ENCODE data around the gene CWF19L1. TPM values are rescaled to one million over a fixed set of nuclear protein-coding genes. Genes with fewer than 3 reads are reported as not detected.

CWF19L1 gene
- total RNA-seq, 4 donors from 2014 or later = 11.6 to 13.8 (median 13.0) TPM

GRCh38 chr10:100229819-100230422 is 37.5 kb downstream of the CWF19L1 start:
- TF ChIP-seq POLR2A (IDR thresholded peaks at IDR 0.05) = no peak
- no peak for TF ChIP-seq CTCF (IDR thresholded peaks at IDR 0.05 in 4 of 5, conservative IDR thresholded peaks at IDR 0.05 in 1 of 5)
- Histone ChIP-seq H3K27ac (peak overlapping the region; percentile 80 to 87 (median 83)), H3K4me3 (peak overlapping the region; percentile 73 to 96 (median 86)), H3K9me3 (no peaks in the 10 kb centered on the region), H3K4me1 (peaks cover 14 to 16% of the 10 kb centered on the region in 2 donors), H3K27me3 (no peaks in the 10 kb centered on the region), H3K36me3 (peaks cover 3 to 38% of the 10 kb centered on the region in 2 donors)
- no peak for ATAC-seq
- in situ Hi-C loops (cut with MboI; ENCODE audit: low sequenced_read_pairs in 4 of 4) (no loop called here), intact Hi-C loops (cut with DNase I; ENCODE audit: low total_unique reads) (loop anchor here (1.0 to 2.0 kb wide), 2 partner anchors 44 to 57 kb away; partner anchors contain the start of genes BLOC1S2 and ERLIN1)
- no peak for DNase-seq

GRCh38 chr10:100223879-100224278 is 43.6 kb downstream of the CWF19L1 start:
- in situ Hi-C loops (cut with MboI; ENCODE audit: low sequenced_read_pairs in 4 of 4) = no loop called here
- no peak for ATAC-seq

GRCh38 chr10:100222529-100222928 is 44.9 kb downstream of the CWF19L1 start:
- TF ChIP-seq POLR2A (IDR thresholded peaks at IDR 0.05) = no peak
- TF ChIP-seq CTCF (IDR thresholded peaks at IDR 0.05 in 4 of 5, conservative IDR thresholded peaks at IDR 0.05 in 1 of 5) = no peak
- in situ Hi-C loops (cut with MboI; ENCODE audit: low sequenced_read_pairs in 4 of 4) = no loop called here
- no peak for ATAC-seq
- no peak for DNase-seq
- Histone ChIP-seq H3K4me1 (peaks cover 0 to under 1% of the 10 kb centered on the region in 2 donors), H3K27me3 (no peaks in the 10 kb centered on the region), H3K27ac (no peak overlapping the region), H3K9me3 (no peaks in the 10 kb centered on the region), H3K4me3 (no peak overlapping the region), H3K36me3 (peaks cover 3 to 83% of the 10 kb centered on the region in 2 donors)
- intact Hi-C loops (cut with DNase I; ENCODE audit: low total_unique reads) = no loop called here

More at GRCh38 chr10:100223879-100224278, 43.6 kb downstream of the CWF19L1 start:
- DNase-seq = no peak
- H3K4me1 ChIP-seq = peaks cover 9% of the 10 kb centered on the region in 2 donors
- no peak overlapping the region for H3K27ac ChIP-seq
- H3K4me3 ChIP-seq = no peak overlapping the region
- no peak for TF ChIP-seq POLR2A (IDR thresholded peaks at IDR 0.05)
- no peak for TF ChIP-seq CTCF (IDR thresholded peaks at IDR 0.05 in 4 of 5, conservative IDR thresholded peaks at IDR 0.05 in 1 of 5)
- peaks cover 3 to 69% of the 10 kb centered on the region in 2 donors for H3K36me3 ChIP-seq
- intact Hi-C loops (cut with DNase I; ENCODE audit: low total_unique reads) = no loop called here
- no peaks in the 10 kb centered on the region for H3K27me3 ChIP-seq
- H3K9me3 ChIP-seq = no peaks in the 10 kb centered on the region

GRCh38 chr10:100216006-100216405 is 51.4 kb downstream of the CWF19L1 start:
- Histone ChIP-seq H3K27me3 (no peaks in the 10 kb centered on the region), H3K27ac (no peak overlapping the region), H3K4me1 (no peaks in the 10 kb centered on the region), H3K36me3 (peaks cover 0 to 82% of the 10 kb centered on the region in 2 donors), H3K4me3 (no peak overlapping the region), H3K9me3 (no peaks in the 10 kb centered on the region)
- DNase-seq (no peak), ATAC-seq (no peak)
- intact Hi-C loops (cut with DNase I; ENCODE audit: low total_unique reads) = no loop called here
- TF ChIP-seq CTCF (IDR thresholded peaks at IDR 0.05 in 4 of 5, conservative IDR thresholded peaks at IDR 0.05 in 1 of 5) = no peak
- TF ChIP-seq POLR2A (IDR thresholded peaks at IDR 0.05) = no peak
- in situ Hi-C loops (cut with MboI; ENCODE audit: low sequenced_read_pairs in 4 of 4) = no loop called here

All from gastrocnemius medialis (tissue), 4 donors.